GM21390 (cell line): ENCODE data around the gene AK5.

ENCODE experiments used
- ATAC-seq: cut with Tn5 transposase; IDR thresholded peaks from one replicate; pipeline ENCODE4 v1.9.1; 2021; ENCODE audit not compliant: unreplicated experiment

The AK5 gene

GRCh38 chr1:77538956-77539518 lies 257.2 kb downstream of the AK5 start:
- peak; percentile 67 for ATAC-seq

- ATAC-seq: no peak
These were observed 257.8 kb downstream of the AK5 start for GRCh38 chr1:77539519-77540142.

GRCh38 chr1:77540501-77541161 lies 258.8 kb downstream of the AK5 start:
- ATAC-seq: peak; percentile 22

- peak; percentile 44 for ATAC-seq
These were observed 259.3 kb downstream of the AK5 start for GRCh38 chr1:77541162-77541545.

- ATAC-seq: no peak
These were observed 261.1 kb downstream of the AK5 start for GRCh38 chr1:77542813-77543420.

- ATAC-seq: no peak
These were observed 262.1 kb downstream of the AK5 start for GRCh38 chr1:77543822-77544448.

- ATAC-seq: no peak
These were observed 263.0 kb downstream of the AK5 start for GRCh38 chr1:77544845-77545244.

- ATAC-seq: no peak
These were observed 264.2 kb downstream of the AK5 start for GRCh38 chr1:77545970-77546369.

- ATAC-seq: no peak
These were observed 265.1 kb downstream of the AK5 start for GRCh38 chr1:77546890-77547289.

- ATAC-seq: no peak
These were observed 266.5 kb downstream of the AK5 start for GRCh38 chr1:77548285-77548684.

- ATAC-seq: no peak
These were observed 268.3 kb downstream of the AK5 start for GRCh38 chr1:77550135-77550534.

- ATAC-seq: no peak
These were observed 270.8 kb downstream of the AK5 start for GRCh38 chr1:77552626-77553025.

DNA sequence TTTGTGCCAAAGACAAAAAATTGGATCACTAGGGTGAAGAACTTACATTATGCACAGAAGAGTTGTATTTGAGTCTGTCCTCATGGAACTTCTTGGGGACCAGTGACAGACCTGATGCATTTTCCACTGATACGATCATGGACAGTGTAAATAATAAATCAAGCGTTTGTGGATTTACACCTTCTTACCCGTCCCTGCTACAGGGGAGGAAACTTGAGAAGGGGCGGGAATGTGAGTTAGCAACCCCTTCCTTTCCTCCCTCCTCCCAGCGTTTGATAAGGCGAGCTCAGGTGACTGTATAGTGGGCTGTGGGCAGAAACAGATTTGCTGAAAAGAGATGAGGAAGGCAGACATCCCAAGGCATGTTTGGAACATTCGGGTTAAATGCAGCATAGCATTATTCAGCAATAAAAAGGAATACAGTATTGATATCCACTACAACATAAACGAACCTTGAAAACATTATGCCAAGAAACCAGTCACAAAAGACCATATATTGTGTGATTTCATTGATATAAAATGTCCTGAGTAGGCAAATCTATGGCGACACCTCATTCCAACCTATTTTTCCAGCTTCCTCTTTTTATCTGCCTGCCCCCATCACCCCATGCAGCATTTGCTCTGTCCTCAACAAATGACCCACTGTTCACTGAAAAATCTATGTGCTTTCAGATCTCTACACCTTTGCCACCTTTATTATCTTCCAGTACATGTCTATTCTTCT lies 271.9 kb downstream of the AK5 start:
- ATAC-seq: no peak

DNA sequence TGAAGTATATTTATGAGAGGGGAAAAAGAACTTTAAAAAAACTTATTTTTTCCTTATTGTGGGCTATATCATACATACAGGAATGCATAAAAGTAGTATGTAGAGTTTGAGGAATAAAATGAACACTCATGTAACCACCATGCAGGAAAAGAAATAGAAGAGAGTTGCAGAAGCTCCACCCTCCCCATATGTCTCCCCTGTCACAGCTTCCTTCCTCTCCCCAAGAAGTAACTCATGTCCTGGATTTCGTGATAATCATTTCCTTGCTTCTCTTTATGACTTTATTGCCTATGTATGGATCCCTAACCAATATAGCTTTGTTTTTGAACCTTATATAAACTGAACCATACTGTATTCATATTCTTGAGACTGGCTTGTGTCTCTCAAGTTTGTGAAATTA lies 274.2 kb downstream of the AK5 start:
- ATAC-seq: no peak

GRCh38 chr1:77557053-77557452 lies 275.2 kb downstream of the AK5 start:
- ATAC-seq: no peak

DNA sequence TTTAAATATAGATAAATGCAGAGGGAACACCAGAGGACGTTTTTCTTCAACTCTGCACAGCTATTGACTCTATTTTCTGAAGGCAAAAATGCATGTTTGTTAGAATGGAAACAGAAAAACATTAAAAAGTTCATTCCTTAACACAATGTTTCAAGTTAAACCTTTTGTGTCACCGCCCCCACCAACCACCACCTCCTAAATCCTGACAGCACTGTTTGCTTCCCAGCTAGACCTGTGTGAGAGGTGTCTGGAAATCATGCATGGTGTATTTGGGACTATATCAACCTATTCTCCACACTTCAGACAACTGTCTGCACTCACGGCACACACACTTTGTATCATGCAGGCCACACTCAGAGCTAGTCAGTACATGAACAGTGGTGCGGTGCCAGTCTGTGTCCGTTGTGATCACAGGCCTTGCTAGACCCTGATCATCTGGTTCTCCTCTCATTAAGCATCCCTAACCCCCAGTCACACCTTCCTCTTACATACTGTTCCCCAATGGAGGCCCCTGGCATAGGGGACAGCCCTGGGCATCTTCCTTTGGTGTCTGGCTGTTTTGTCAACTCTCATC lies 276.9 kb downstream of the AK5 start:
- ATAC-seq: no peak

GRCh38 chr1:77560741-77561140 lies 278.9 kb downstream of the AK5 start:
- ATAC-seq: no peak

DNA sequence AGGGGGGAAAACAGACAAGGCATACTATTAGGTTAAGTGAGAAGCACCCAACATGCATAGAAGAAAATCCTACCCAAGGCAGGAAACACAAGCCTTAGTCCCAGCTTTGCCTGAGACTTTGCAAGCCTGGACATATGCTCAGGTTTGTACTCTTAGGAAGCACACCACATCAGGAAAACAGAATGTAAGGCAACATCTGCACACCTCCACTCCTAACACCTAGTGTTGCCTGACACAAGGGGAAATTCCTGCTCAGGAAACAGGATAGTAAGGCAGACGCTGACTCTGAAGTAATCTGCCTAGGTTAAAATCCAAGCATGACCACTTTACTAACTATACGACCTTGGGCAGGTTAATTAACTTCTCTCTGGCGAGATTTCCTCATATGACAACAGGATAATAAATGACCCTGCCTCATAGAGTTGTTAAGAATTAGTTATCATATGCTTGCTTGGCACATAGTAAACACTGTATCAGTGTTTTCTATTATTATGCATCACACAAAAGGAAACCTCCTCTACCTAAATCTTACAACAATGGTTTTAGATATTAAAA lies 280.9 kb downstream of the AK5 start:
- no peak for ATAC-seq

DNA sequence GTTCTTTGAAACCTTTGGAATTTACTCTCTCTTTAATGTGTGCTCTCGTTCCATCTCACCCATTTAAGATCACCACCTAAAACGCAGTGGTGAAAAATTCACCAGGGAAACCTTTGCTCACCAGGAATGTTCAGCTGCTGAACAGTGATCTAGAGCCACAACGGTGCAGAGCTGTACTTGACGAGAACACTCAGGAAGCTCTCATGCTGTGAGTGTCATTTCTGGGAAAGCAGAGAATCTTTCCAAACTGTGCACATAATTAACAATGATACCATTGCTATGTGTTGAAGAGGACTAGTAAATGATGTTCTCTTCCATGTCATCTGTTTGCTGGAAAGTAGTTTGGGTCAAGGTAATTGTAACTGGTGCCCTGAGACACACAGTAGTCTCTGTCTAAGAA lies 283.5 kb downstream of the AK5 start:
- ATAC-seq: no peak

DNA sequence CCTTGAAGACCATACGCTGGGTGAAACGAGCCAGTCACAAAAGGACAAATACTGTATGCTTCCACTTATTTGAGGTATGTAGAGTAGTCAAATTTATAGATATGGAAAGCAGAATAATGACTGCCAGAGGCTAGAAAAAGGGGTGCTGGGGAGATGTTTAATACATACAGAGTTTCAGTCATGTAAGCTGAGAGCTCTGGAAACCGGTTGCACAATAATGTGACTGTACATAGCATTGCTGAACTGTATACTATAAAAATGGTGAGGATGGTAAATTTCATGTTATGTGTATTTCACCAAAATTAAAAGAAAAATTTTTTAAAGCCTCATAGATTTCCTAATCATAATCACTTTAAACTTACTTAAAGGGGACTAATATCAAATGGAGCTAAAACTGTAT lies 289.8 kb downstream of the AK5 start:
- no peak for ATAC-seq
